Prostate gland (tissue), 2 donors: ENCODE data around the gene DNAH12. TPM values are rescaled to one million over a fixed set of nuclear protein-coding genes. Genes with fewer than 3 reads are reported as not detected.

Experiments used
- DNase-seq: peaks from one replicate; pipeline ENCODE4 v3.0.0-alpha.2; 2019; ENCODE audit warnings: low spot score
- H3K27ac ChIP-seq, 2 donors: fragments of 200-600 bp; sonication (generic); 2 replicates each; pipeline ENCODE4 v1.5.1; 2017 to 2019
- H3K27me3 ChIP-seq: fragments of 200-600 bp; sonication (generic); replicated peaks from 2 replicates; pipeline ENCODE4 v1.5.1; 2019; ENCODE audit not compliant: insufficient read depth
- H3K36me3 ChIP-seq, 2 donors: fragments of 200-600 bp; sonication (generic); 1 replicate in 1 of 2; 2 replicates in 1 of 2; pipeline versions ENCODE4 v1.5.1 to v1.8.1; 2017 to 2019
- H3K4me1 ChIP-seq: fragments of 200-600 bp; sonication (generic); replicated peaks from 2 replicates; pipeline ENCODE4 v1.5.1; 2019
- H3K4me3 ChIP-seq, 2 donors: fragments of 200-600 bp; sonication (generic); 2 replicates each; pipeline ENCODE4 v1.5.1; 2017 to 2019
- H3K9me3 ChIP-seq: fragments of 200-600 bp; sonication (generic); 2 replicates; pipeline ENCODE4 v1.5.1; 2017
- CTCF ChIP-seq, 4 experiments: fragments of 200-600 bp in 2 of 4; fragments of 450-650 bp in 2 of 4; sonication (generic) in 2 of 4; IDR thresholded peaks; 1 replicate in 3 of 4; 2 replicates in 1 of 4; pipeline ENCODE4 v1.5.1; 2016 to 2019; ENCODE audit warnings: antibody characterized with exemption in 4 of 4, mild to moderate bottlenecking in 2 of 4, moderate library complexity in 2 of 4
- POLR2A ChIP-seq: fragments of 450-650 bp; IDR thresholded peaks from one replicate; pipeline ENCODE4 v1.6.1; 2016; ENCODE audit warnings: antibody characterized with exemption, mild to moderate bottlenecking
- POLR2AphosphoS5 ChIP-seq: sonication (generic); formaldehyde crosslinking; IDR thresholded peaks from one replicate; pipeline ENCODE4 v1.6.1; 2017; ENCODE audit warnings: antibody characterized with exemption
- WGBS: methylation state at CpG from one replicate; pipeline ENCODE4 v1.1.5; 2018; 5-methylcytosine and 5-hydroxymethylcytosine counted together
- intact Hi-C: fragments of 100-400 bp; cut with DNase I; formaldehyde crosslinking; loops from one replicate; pipeline ENCODE4 v1.14.2; 2022
- total RNA-seq, 2 donors: library from RNA; depleted of rRNA; stranded (reverse); fragments of >200 nt; gene quantifications; one replicate each; pipeline ENCODE4 v1.1.0, GENCODE V29; 2016

The DNAH12 gene
- total RNA-seq, 2 donors from 2014 or later = 0.05 to 1.8 TPM

- Histone ChIP-seq H3K4me3 (no peak overlapping the region), H3K36me3 (no peaks in the 10 kb centered on the region), H3K27me3 (no peaks in the 10 kb centered on the region), H3K9me3 (no peaks in the 10 kb centered on the region), H3K4me1 (no peaks in the 10 kb centered on the region), H3K27ac (no peak overlapping the region)
- TF ChIP-seq POLR2AphosphoS5 (no peak), POLR2A (no peak), CTCF (IDR thresholded peaks at IDR 0.05) (no peak)
- DNase-seq = no peak
- intact Hi-C loops = no loop called here
- 53% methylated on average over 3 of the region's 3 CpGs for WGBS
Observed at GRCh38 chr3:57518276-57518915, 25.7 kb downstream of the DNAH12 start.

- Histone ChIP-seq H3K27me3 (no peaks in the 10 kb centered on the region), H3K36me3 (no peaks in the 10 kb centered on the region), H3K4me1 (no peaks in the 10 kb centered on the region), H3K27ac (no peak overlapping the region), H3K9me3 (no peaks in the 10 kb centered on the region), H3K4me3 (no peak overlapping the region)
- intact Hi-C loops = no loop called here
- WGBS = 13% methylated on average over 2 of the region's 2 CpGs
- TF ChIP-seq POLR2AphosphoS5 (no peak), POLR2A (no peak), CTCF (IDR thresholded peaks at IDR 0.05) (no peak)
- DNase-seq = no peak
Observed at GRCh38 chr3:57512166-57512565, 32.0 kb downstream of the DNAH12 start.

- Histone ChIP-seq H3K27ac (no peak overlapping the region), H3K36me3 (no peaks in the 10 kb centered on the region), H3K9me3 (no peaks in the 10 kb centered on the region), H3K4me1 (no peaks in the 10 kb centered on the region), H3K4me3 (no peak overlapping the region), H3K27me3 (no peaks in the 10 kb centered on the region)
- 89% methylated on average over 1 of the region's 1 CpG for WGBS
- TF ChIP-seq CTCF (IDR thresholded peaks at IDR 0.05) (no peak), POLR2AphosphoS5 (no peak), POLR2A (no peak)
- no peak for DNase-seq
- intact Hi-C loops = no loop called here
Observed at GRCh38 chr3:57505901-57506300, 38.2 kb downstream of the DNAH12 start.

GRCh38 chr3:57500506-57500905 is 43.6 kb downstream of the DNAH12 start:
- Histone ChIP-seq H3K9me3 (no peaks in the 10 kb centered on the region), H3K27ac (no peak overlapping the region), H3K4me3 (no peak overlapping the region), H3K27me3 (no peaks in the 10 kb centered on the region), H3K4me1 (no peaks in the 10 kb centered on the region), H3K36me3 (no peaks in the 10 kb centered on the region)
- DNase-seq = no peak
- WGBS = 29% methylated on average over 2 of the region's 2 CpGs
- intact Hi-C loops = no loop called here
- no peak for TF ChIP-seq POLR2AphosphoS5
- TF ChIP-seq CTCF (IDR thresholded peaks at IDR 0.05) = no peak
- TF ChIP-seq POLR2A = no peak

GRCh38 chr3:57497904-57498303 is 46.2 kb downstream of the DNAH12 start:
- intact Hi-C loops = no loop called here
- Histone ChIP-seq H3K27ac (no peak overlapping the region), H3K9me3 (no peaks in the 10 kb centered on the region), H3K36me3 (no peaks in the 10 kb centered on the region), H3K4me3 (no peak overlapping the region), H3K4me1 (no peaks in the 10 kb centered on the region), H3K27me3 (no peaks in the 10 kb centered on the region)
- TF ChIP-seq POLR2AphosphoS5 = no peak
- no peak for TF ChIP-seq CTCF (IDR thresholded peaks at IDR 0.05)
- TF ChIP-seq POLR2A = no peak
- DNase-seq = no peak
